ENCODE measurements around the gene CCIN. TPM values are rescaled to one million over a fixed set of nuclear protein-coding genes. Genes with fewer than 3 reads are reported as not detected.

Gene CCIN
- polyA plus RNA-seq, 3 donors = 0.11 to 2.3 (median 0.35) TPM

GRCh38 chr9:36140086-36141084, 28.8 kb upstream of the CCIN start:
- Mint-ChIP-seq H3K4me3 (peak overlapping the region; percentile 64 to 72), H3K36me3 (peaks cover 42 to 63% of the 10 kb centered on the region in 2 donors), H3K27me3 (ENCODE audit: low read depth in 3 of 3) (peaks cover 0 to 4% (median 0%) of the 10 kb centered on the region in 3 donors), H3K4me1 (peaks cover 91% of the 10 kb centered on the region), H3K27ac (peak overlapping the region; percentile 95 to 98 (median 98)), H3K9me3 (peaks cover 0 to under 1% (median 0%) of the 10 kb centered on the region in 7 donors)
- intact Hi-C loops (cut with micrococcal nuclease) = no loop called here
- TF ChIP-seq CTCF (IDR thresholded peaks at IDR 0.05) = no peak
- H4K20me1 ChIP-seq (ENCODE audit: insufficient read depth, low read length) = peaks cover 42% of the 10 kb centered on the region
- peak overlapping the region; percentile 93 to 99 for H3K27ac ChIP-seq (ENCODE audit: low read depth in 1 of 2, low read length in 2 of 2)
- 0% methylated on average over 2 of the region's 11 CpGs for WGBS (ENCODE audit: insufficient coverage)
- H3K9ac ChIP-seq (ENCODE audit: insufficient read depth, low read length, poor library complexity, severe bottlenecking) = peak overlapping the region; percentile 45
- no peaks in the 10 kb centered on the region for H3K9me3 ChIP-seq (replicated peaks in 1 of 2; ENCODE audit: control insufficient read depth in 1 of 2, insufficient read depth in 1 of 2, low read length in 2 of 2)
- H3K4me3 ChIP-seq (replicated peaks in 1 of 3; ENCODE audit: low read depth in 2 of 3, low read length in 3 of 3) = peak overlapping the region in 1 of 3 experiments; percentile 98
- peak overlapping the region; percentile 94 for H3K4me2 ChIP-seq (replicated peaks; ENCODE audit: extremely low read depth, low read length, poor library complexity, severe bottlenecking)
- peaks cover 12 to 21% of the 10 kb centered on the region in 2 donors for H3K36me3 ChIP-seq (replicated peaks in 1 of 2; ENCODE audit: control insufficient read depth in 1 of 2, insufficient read depth in 2 of 2, low read length in 2 of 2)
- peaks cover 91 to 94% of the 10 kb centered on the region in 2 donors for H3K4me1 ChIP-seq (ENCODE audit: control insufficient read depth in 1 of 2, insufficient read depth in 2 of 2, low read length in 2 of 2)
- peak overlapping the region; percentile 35 for H2AFZ ChIP-seq (ENCODE audit: insufficient read depth, low read depth, low read length, poor library complexity, severe bottlenecking)
- H3K79me2 ChIP-seq (ENCODE audit: insufficient read depth, low read length) = peaks cover 99% of the 10 kb centered on the region
- no peaks in the 10 kb centered on the region for H3K27me3 ChIP-seq (ENCODE audit: control insufficient read depth in 2 of 2, insufficient read depth in 2 of 2, low read length in 2 of 2)
- DNase-seq = peak; percentile 77 to 84 (median 79)

DNA sequence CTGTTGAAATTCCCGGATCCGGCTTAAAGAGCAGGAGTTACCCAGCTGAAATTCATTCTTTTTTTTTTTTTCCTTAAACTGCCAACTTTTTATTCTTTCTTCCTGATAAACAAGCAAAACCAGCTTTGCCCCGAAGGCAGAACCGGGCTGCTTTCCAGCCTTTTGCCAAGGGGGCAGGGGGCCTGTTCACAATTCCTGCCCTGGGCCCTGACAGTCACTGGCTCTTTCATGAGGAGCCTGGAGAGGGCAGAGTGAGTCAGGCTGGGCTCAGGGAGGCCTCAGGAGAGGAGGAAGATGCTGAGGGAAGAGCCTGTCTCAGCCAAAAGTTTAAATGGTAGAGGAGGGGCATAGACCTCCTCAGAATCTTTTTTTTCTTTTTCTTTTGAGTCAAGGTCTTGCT, 27.9 kb upstream of the CCIN start:
- H3K27ac ChIP-seq (ENCODE audit: low read depth in 1 of 2, low read length in 2 of 2) = peak overlapping the region; percentile 93 to 99
- H3K79me2 ChIP-seq (ENCODE audit: insufficient read depth, low read length) = peaks cover 100% of the 10 kb centered on the region
- intact Hi-C loops (cut with micrococcal nuclease) = no loop called here

More for the DNA sequence above, 27.9 kb upstream of the CCIN start:
- H3K4me3 Mint-ChIP-seq = peak overlapping the region in 1 of 2 donors; percentile 42
- Histone ChIP-seq H3K4me2 (replicated peaks; ENCODE audit: extremely low read depth, low read length, poor library complexity, severe bottlenecking) (peak overlapping the region; percentile 94), H3K4me3 (replicated peaks in 1 of 3; ENCODE audit: low read depth in 2 of 3, low read length in 3 of 3) (peak overlapping the region in 1 of 3 experiments; percentile 98), H2AFZ (ENCODE audit: insufficient read depth, low read depth, low read length, poor library complexity, severe bottlenecking) (no peak overlapping the region), H3K9me3 (replicated peaks in 1 of 2; ENCODE audit: control insufficient read depth in 1 of 2, insufficient read depth in 1 of 2, low read length in 2 of 2) (peaks cover 0 to 3% of the 10 kb centered on the region in 2 donors), H3K9ac (ENCODE audit: insufficient read depth, low read length, poor library complexity, severe bottlenecking) (peak overlapping the region; percentile 2), H3K4me1 (ENCODE audit: control insufficient read depth in 1 of 2, insufficient read depth in 2 of 2, low read length in 2 of 2) (peaks cover 93 to 94% of the 10 kb centered on the region in 2 donors), H3K27me3 (ENCODE audit: control insufficient read depth in 2 of 2, insufficient read depth in 2 of 2, low read length in 2 of 2) (no peaks in the 10 kb centered on the region), H3K36me3 (replicated peaks in 1 of 2; ENCODE audit: control insufficient read depth in 1 of 2, insufficient read depth in 2 of 2, low read length in 2 of 2) (peaks cover 13 to 29% of the 10 kb centered on the region in 2 donors), H4K20me1 (ENCODE audit: insufficient read depth, low read length) (peaks cover 51% of the 10 kb centered on the region)
- peaks cover 51 to 72% of the 10 kb centered on the region in 2 donors for H3K36me3 Mint-ChIP-seq
- peaks cover 0 to 4% (median 0%) of the 10 kb centered on the region in 3 donors for H3K27me3 Mint-ChIP-seq (ENCODE audit: low read depth in 3 of 3)
- WGBS (ENCODE audit: insufficient coverage) = 100% methylated on average over 2 of the region's 4 CpGs
- TF ChIP-seq CTCF (IDR thresholded peaks at IDR 0.05) = peak; percentile 43
- H3K27ac Mint-ChIP-seq = peak overlapping the region; percentile 95 to 98 (median 98)
- peak in 1 of 3 donors; percentile 47 for DNase-seq
- peaks cover 0 to 3% (median 0%) of the 10 kb centered on the region in 7 donors for H3K9me3 Mint-ChIP-seq
- peaks cover 93% of the 10 kb centered on the region for H3K4me1 Mint-ChIP-seq

Measured in CD14-positive monocyte (primary cell).